PC-9 (cell line): ENCODE results near the gene LRFN2.

Source experiments
- EZH2 ChIP-seq: fragments of 200-600 bp; sonication (generic); IDR thresholded peaks from 2 replicates; pipeline ENCODE4 v1.8.0; 2017; ENCODE audit warnings: antibody characterized with exemption, low read depth
- TF ChIP-seq, protein P1 (sequence below): fragments of 200-600 bp; sonication (generic); conservative IDR thresholded peaks from 2 replicates; pipeline ENCODE4 v1.6.1; 2017; ENCODE audit warnings: mixed run types, antibody characterized with exemption, mild to moderate bottlenecking, moderate library complexity

DNA sequence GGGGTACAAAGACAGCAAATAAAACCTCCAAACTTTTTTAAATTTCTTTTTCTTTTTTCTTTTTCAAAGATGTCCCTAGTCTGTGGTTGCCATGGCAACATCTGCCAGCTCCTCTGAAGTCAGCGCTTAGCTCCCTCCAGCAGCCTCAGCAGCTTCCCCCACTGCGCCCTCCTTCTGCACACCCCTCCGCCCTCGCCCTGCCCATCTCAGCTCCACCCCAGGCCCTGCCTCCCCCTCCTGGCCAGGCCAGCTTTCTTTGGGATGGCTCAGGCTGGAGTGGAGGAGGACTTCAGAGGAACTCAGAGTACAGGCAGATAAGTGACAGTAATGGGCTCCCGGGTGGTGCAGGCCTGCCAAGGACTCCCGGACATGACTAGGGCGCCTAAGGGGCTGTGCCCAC, 104.6 kb downstream of the LRFN2 start:
- TF ChIP-seq, protein P1, sequence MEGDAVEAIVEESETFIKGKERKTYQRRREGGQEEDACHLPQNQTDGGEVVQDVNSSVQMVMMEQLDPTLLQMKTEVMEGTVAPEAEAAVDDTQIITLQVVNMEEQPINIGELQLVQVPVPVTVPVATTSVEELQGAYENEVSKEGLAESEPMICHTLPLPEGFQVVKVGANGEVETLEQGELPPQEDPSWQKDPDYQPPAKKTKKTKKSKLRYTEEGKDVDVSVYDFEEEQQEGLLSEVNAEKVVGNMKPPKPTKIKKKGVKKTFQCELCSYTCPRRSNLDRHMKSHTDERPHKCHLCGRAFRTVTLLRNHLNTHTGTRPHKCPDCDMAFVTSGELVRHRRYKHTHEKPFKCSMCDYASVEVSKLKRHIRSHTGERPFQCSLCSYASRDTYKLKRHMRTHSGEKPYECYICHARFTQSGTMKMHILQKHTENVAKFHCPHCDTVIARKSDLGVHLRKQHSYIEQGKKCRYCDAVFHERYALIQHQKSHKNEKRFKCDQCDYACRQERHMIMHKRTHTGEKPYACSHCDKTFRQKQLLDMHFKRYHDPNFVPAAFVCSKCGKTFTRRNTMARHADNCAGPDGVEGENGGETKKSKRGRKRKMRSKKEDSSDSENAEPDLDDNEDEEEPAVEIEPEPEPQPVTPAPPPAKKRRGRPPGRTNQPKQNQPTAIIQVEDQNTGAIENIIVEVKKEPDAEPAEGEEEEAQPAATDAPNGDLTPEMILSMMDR: no peak
- TF ChIP-seq EZH2: no peak
